ENCODE measurements around the gene MNAT1.
"Not testable (repeated sequence)": the region's sequence is repeated elsewhere in the genome, so short reads cannot be mapped to it uniquely, and the experiment has no call there.

The MNAT1 gene

DNA sequence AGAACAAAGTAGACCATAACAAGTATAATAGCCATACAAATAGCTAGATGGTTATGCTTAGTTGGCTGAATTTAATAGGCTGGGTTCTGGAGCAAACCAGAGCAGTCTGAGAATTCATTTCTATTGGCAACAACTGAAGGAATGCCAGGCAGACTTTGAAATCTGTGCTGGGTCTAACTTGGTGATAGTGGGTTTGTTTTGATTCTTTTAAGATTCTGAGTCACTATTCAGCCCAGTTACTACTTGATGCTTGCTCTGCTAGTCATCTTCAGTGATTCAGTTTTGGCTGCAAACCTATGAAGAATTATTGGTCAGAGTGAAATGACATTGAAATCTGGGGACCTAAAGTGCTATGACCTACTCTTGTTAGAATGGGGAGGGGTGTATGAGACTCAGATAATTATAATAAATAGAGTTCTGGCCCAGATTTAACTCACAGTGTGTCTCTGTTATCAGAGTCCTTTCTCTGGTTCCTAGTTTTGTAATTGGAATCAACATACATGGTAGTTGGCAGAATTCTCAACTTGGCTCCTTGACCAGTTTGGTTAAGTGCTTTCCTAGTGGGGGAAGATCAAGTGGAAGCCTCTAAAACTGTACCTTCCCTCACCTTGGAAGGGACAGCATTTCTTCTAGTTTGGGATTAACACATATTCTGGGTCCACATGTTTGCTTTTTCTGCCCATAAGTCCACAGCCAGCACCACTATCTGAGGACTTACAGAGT, 43.5 kb downstream of the MNAT1 start:
- H3K4me3 ChIP-seq (ENCODE audit: low read length) = no peak overlapping the region
- H3K4me1 ChIP-seq (ENCODE audit: insufficient read depth, low read length) = 0 out of 2 replicates have a peak, but pooled peaks cover 3% of the 10 kb centered on the region
- no peak overlapping the region for H3K9ac ChIP-seq (ENCODE audit: low read depth, low read length)
- H3K9me3 ChIP-seq (ENCODE audit: insufficient read depth, low read depth, low read length) = no peaks in the 10 kb centered on the region
- no peaks in the 10 kb centered on the region for H3K36me3 ChIP-seq (ENCODE audit: insufficient read depth, low read length)
- H3K27ac ChIP-seq (ENCODE audit: low read depth, low read length) = no peak overlapping the region
- H3K27me3 ChIP-seq (ENCODE audit: insufficient read depth, low read length) = no peaks in the 10 kb centered on the region

DNA sequence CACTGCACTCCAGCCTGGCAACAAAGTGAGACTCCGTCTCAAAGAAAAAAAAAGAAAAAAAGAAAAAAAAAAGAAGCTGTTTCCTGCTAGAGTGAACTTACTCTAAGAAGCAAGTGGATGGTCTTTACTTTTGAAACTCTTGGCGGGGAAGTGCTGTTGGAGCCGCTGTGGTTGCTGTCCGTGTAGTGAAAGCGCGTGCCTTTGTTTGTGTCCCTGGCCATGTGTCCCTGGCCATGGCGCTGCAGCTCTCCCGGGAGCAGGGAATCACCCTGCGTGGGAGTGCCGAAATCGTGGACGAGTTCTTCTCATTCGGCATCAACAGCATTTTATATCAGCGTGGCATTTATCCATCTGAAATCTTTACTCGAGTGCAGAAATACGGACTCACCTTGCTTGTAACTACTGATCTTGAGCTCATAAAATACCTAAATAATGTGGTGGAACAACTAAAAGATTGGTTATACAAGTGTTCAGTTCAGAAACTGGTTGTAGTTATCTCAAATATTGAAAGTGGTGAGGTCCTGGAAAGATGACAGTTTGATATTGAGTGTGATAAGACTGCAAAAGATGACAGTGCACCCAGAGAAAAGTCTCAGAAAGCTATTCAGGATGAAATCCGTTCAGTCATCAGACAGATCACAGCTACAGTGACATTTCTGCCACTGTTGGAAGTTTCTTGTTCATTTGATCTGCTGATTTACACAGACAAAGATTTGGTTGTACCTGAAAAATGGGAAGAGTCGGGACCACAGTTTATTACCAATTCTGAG, 45.4 kb downstream of the MNAT1 start:
- not testable (repeated sequence) for H3K4me3 ChIP-seq (ENCODE audit: low read length); H3K36me3 ChIP-seq (ENCODE audit: insufficient read depth, low read length); H3K27me3 ChIP-seq (ENCODE audit: insufficient read depth, low read length); H3K9me3 ChIP-seq (ENCODE audit: insufficient read depth, low read depth, low read length); H3K4me1 ChIP-seq (ENCODE audit: insufficient read depth, low read length); H3K27ac ChIP-seq (ENCODE audit: low read depth, low read length)
- WGBS = 94% methylated on average over 18 of the region's 18 CpGs
- 0 out of 2 replicates have a peak overlapping the region, but pooled peaks have one; percentile 20 for H3K9ac ChIP-seq (ENCODE audit: low read depth, low read length)

DNA sequence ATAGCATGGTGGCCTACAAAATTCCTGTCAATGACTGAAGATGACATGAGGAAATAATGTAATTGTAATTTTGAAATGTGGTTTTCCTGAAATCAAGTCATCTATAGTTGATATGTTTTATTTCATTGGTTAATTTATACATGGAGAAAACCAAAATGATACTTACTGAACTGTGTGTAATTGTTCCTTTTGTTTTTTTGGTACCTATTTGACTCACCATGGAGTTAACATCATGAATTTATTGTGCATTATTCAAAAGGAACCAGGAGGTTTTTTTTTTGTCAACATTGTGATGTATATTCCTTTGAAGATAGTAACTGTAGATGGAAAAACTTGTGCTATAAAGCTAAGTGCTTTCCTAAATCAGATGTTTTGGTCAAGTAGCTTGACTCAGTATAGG, 46.0 kb downstream of the MNAT1 start:
- not testable (repeated sequence) for H3K9me3 ChIP-seq (ENCODE audit: insufficient read depth, low read depth, low read length); H3K4me1 ChIP-seq (ENCODE audit: insufficient read depth, low read length); H3K9ac ChIP-seq (ENCODE audit: low read depth, low read length); H3K27ac ChIP-seq (ENCODE audit: low read depth, low read length); H3K27me3 ChIP-seq (ENCODE audit: insufficient read depth, low read length); H3K36me3 ChIP-seq (ENCODE audit: insufficient read depth, low read length); H3K4me3 ChIP-seq (ENCODE audit: low read length)

DNA sequence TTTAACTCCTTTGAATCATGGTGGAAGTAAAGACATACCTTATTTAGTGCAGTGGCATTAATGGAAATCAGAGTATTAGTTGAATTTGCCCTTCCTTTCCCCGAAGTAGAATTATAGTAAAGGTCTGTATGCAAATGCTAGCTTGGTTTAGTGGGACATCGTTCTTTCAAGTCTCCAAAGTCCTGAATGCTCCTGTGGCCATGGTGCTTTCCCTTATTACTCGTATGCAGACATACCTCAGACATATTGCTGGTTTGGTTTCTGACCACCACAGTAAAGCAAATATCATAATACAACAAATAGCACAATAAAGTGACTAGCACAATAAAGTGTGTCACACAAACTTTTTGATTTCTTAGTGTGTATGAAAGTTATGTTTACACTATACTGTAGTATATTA, 52.3 kb downstream of the MNAT1 start:
- H3K9me3 ChIP-seq (ENCODE audit: insufficient read depth, low read depth, low read length) = no peaks in the 10 kb centered on the region
- H3K4me1 ChIP-seq (ENCODE audit: insufficient read depth, low read length) = peaks cover 21% of the 10 kb centered on the region
- no peak overlapping the region for H3K9ac ChIP-seq (ENCODE audit: low read depth, low read length)
- no peak overlapping the region for H3K4me3 ChIP-seq (ENCODE audit: low read length)
- peaks cover 8% of the 10 kb centered on the region for H3K36me3 ChIP-seq (ENCODE audit: insufficient read depth, low read length)
- no peaks in the 10 kb centered on the region for H3K27me3 ChIP-seq (ENCODE audit: insufficient read depth, low read length)
- no peak overlapping the region for H3K27ac ChIP-seq (ENCODE audit: low read depth, low read length)
- 96% methylated on average over 3 of the region's 3 CpGs for WGBS

DNA sequence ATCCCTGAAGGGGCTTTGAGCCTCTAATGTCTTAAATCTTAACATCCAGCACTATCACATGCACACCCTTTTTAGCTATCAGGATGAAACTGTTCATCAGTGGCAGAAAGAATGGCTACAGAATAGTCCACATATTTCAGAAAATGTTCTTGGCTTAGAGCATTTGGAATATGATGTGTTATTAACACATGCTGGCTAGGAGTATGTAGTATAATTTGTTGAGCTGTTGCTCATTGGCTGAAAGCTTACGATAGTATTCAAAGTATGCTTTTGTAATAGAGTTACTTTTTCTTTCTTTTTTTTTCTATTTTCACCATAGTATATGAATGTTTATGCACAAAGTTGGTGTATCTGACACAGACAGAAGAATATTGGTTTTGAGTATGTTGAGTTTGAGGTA, 55.1 kb downstream of the MNAT1 start:
- Histone ChIP-seq H3K27ac (ENCODE audit: low read depth, low read length) (no peak overlapping the region; the same call in 1 of the 2 replicates), H3K27me3 (ENCODE audit: insufficient read depth, low read length) (no peaks in the 10 kb centered on the region), H3K9me3 (ENCODE audit: insufficient read depth, low read depth, low read length) (no peaks in the 10 kb centered on the region), H3K9ac (ENCODE audit: low read depth, low read length) (peak overlapping the region; percentile 11; the same call in 1 of the 2 replicates), H3K4me1 (ENCODE audit: insufficient read depth, low read length) (peaks cover 21% of the 10 kb centered on the region), H3K4me3 (ENCODE audit: low read length) (no peak overlapping the region), H3K36me3 (ENCODE audit: insufficient read depth, low read length) (peaks cover 8% of the 10 kb centered on the region)
- 86% methylated on average over 1 of the region's 1 CpG for WGBS

DNA sequence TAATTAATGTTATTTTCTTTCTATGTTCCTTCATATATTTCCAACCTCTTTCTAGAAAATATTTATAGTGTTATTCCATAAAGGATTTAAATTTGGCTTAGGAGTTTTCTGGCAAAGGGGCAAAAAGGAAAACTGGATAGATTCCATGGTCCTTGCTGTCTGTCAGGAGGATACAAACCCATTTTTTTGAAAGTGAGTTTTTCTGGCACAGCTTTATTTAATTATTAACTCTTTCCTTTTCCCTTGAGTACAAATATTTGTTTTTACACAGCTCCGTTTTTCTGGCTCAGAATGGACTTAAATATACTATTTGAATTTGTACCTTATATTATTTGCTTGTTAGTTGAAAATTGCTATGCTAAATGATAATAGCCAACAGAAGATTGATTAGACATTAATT, 56.3 kb downstream of the MNAT1 start:
- peaks cover 8% of the 10 kb centered on the region for H3K36me3 ChIP-seq (ENCODE audit: insufficient read depth, low read length)
- H3K27ac ChIP-seq (ENCODE audit: low read depth, low read length) = no peak overlapping the region
- peak overlapping the region; percentile 31; the same call in 1 of the 2 replicates for H3K9ac ChIP-seq (ENCODE audit: low read depth, low read length)
- no CpG with 5 or more reads among the region's 1 CpG for WGBS
- H3K4me1 ChIP-seq (ENCODE audit: insufficient read depth, low read length) = peaks cover 21% of the 10 kb centered on the region
- no peak overlapping the region for H3K4me3 ChIP-seq (ENCODE audit: low read length)
- no peaks in the 10 kb centered on the region for H3K9me3 ChIP-seq (ENCODE audit: insufficient read depth, low read depth, low read length)
- no peaks in the 10 kb centered on the region for H3K27me3 ChIP-seq (ENCODE audit: insufficient read depth, low read length)

DNA sequence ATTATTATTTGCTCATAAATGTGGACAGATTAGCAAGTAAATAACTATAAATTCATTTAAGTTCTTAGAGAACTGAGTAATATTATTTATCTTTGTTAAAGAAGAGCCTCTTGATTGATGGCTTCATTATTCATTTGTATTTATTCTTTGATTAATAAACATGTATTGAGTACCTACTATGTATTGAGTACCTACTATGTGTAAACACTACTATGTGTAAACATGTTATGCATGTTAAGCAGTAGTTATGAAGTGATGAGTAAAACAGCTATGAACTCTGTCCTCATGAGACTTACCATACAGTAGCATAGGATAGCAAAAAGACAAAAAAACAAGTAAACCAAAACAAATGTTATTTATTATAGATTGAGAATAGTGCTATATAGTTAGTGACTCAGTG, 61.9 kb downstream of the MNAT1 start:
- Histone ChIP-seq H3K27ac (ENCODE audit: low read depth, low read length) (no peak overlapping the region), H3K4me3 (ENCODE audit: low read length) (no peak overlapping the region), H3K9ac (ENCODE audit: low read depth, low read length) (no peak overlapping the region), H3K27me3 (ENCODE audit: insufficient read depth, low read length) (no peaks in the 10 kb centered on the region), H3K9me3 (ENCODE audit: insufficient read depth, low read depth, low read length) (no peaks in the 10 kb centered on the region), H3K4me1 (ENCODE audit: insufficient read depth, low read length) (peaks cover 4% of the 10 kb centered on the region; the same call in 1 of the 2 replicates), H3K36me3 (ENCODE audit: insufficient read depth, low read length) (peaks cover 22% of the 10 kb centered on the region)

DNA sequence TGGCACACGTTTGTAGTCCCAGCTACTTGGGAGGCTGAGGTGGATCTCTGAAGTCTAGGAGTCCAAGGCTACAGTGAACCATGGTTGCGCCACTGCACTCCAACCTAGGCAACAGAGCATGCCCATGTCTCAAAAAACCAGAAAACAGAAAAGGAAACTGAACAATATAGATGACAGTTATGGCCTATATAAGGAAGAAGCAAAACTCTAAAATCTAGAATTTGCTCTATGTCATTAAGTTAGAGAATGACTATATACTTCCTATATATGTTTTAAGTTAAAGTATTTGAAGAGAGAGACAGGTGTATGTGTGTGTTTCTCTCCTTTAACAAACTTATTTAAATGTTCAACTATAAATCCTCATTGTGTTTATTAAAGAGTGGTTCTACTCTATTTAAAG, 65.8 kb downstream of the MNAT1 start:
- WGBS = 94% methylated on average over 2 of the region's 2 CpGs
- Histone ChIP-seq H3K4me1 (ENCODE audit: insufficient read depth, low read length) (no peaks in the 10 kb centered on the region), H3K36me3 (ENCODE audit: insufficient read depth, low read length) (peaks cover 22% of the 10 kb centered on the region), H3K27ac (ENCODE audit: low read depth, low read length) (no peak overlapping the region), H3K9ac (ENCODE audit: low read depth, low read length) (no peak overlapping the region), H3K27me3 (ENCODE audit: insufficient read depth, low read length) (no peaks in the 10 kb centered on the region), H3K9me3 (ENCODE audit: insufficient read depth, low read depth, low read length) (no peaks in the 10 kb centered on the region), H3K4me3 (ENCODE audit: low read length) (no peak overlapping the region)

DNA sequence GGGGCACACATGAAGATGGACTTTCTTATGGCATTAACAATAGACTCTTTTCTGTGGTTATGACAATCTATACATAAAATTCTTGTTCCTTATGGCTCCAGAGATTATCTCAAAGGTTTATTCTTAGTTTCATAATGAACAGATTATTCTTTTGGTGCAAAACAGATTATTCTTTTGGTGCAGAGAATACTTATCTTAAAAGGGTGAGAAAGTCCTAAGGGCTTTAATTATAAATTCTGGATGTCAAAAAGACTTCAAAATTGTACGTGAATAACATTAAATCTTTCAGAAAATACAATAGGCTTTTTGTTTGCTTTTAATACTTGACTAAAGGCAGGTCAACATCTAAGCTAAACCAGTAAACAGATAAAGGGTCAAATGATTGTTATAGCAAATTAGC, 69.3 kb downstream of the MNAT1 start:
- WGBS = no CpG with 5 or more reads among the region's 1 CpG
- Histone ChIP-seq H3K9me3 (ENCODE audit: insufficient read depth, low read depth, low read length) (no peaks in the 10 kb centered on the region), H3K36me3 (ENCODE audit: insufficient read depth, low read length) (peaks cover 11% of the 10 kb centered on the region), H3K4me1 (ENCODE audit: insufficient read depth, low read length) (no peaks in the 10 kb centered on the region), H3K27ac (ENCODE audit: low read depth, low read length) (no peak overlapping the region), H3K4me3 (ENCODE audit: low read length) (no peak overlapping the region), H3K27me3 (ENCODE audit: insufficient read depth, low read length) (no peaks in the 10 kb centered on the region), H3K9ac (ENCODE audit: low read depth, low read length) (no peak overlapping the region)

DNA sequence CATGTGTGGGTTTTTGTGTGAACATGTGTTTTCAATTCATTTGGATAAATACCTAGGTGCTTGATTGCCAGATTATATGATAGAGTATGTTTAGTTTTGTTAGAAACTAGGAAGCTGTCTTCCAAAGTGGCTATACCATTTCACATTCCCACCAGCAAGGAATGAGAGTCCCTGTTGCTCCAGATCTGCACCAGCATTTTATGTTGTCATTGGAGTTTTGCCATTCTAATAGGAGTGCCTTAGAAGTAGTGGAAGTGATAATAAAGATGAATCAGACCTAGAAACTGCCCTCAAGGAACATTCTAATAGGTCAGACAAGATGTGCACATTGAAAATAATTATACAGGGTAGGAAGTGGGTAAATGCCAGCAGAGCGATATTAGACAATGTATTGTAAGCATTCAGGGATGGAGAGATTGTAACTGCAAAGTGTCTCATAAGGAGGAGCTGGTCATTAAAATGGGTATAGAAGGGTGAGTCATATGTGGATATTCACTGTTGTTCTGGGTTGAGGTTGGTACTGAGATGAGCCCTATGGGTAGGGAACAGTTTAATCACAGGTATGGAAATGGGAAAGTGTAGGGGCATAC, 71.4 kb downstream of the MNAT1 start:
- Histone ChIP-seq H3K27me3 (ENCODE audit: insufficient read depth, low read length) (no peaks in the 10 kb centered on the region), H3K9ac (ENCODE audit: low read depth, low read length) (no peak overlapping the region), H3K36me3 (ENCODE audit: insufficient read depth, low read length) (peaks cover 6% of the 10 kb centered on the region; the same call in 1 of the 2 replicates), H3K4me3 (ENCODE audit: low read length) (no peak overlapping the region), H3K27ac (ENCODE audit: low read depth, low read length) (no peak overlapping the region), H3K4me1 (ENCODE audit: insufficient read depth, low read length) (no peaks in the 10 kb centered on the region), H3K9me3 (ENCODE audit: insufficient read depth, low read depth, low read length) (no peaks in the 10 kb centered on the region)
- WGBS = 91% methylated on average over 1 of the region's 1 CpG

DNA sequence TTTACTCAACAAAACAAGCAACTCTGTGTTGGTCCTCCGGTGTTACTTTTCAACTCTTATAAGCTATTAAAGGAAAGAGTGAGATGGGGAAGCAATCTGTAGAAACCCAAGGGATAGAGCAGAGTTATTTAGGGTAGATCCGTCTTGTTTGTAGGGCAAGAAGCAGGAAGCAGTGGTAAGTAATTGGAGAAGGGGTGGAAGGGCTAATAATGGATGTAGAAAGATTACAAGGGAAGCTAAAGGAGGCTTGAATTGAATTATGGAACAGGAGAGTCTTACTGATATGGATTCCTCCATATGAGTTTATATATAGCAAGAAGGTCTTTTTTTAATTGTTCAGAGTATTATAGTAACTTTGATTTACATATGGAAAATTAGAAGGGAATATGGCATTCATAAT, 72.7 kb downstream of the MNAT1 start:
- Histone ChIP-seq H3K36me3 (ENCODE audit: insufficient read depth, low read length) (peaks cover 12% of the 10 kb centered on the region), H3K4me1 (ENCODE audit: insufficient read depth, low read length) (no peaks in the 10 kb centered on the region), H3K27me3 (ENCODE audit: insufficient read depth, low read length) (no peaks in the 10 kb centered on the region), H3K9ac (ENCODE audit: low read depth, low read length) (no peak overlapping the region), H3K9me3 (ENCODE audit: insufficient read depth, low read depth, low read length) (no peaks in the 10 kb centered on the region), H3K4me3 (ENCODE audit: low read length) (no peak overlapping the region), H3K27ac (ENCODE audit: low read depth, low read length) (no peak overlapping the region)
- 92% methylated on average over 2 of the region's 2 CpGs for WGBS

Data from HUES64 (cell line).